LNCaP clone FGC (cell line): ENCODE data around the gene ABHD10.
A peak's percentile ranks its signal among the peaks of the same experiment; 100 is the strongest.
"Not testable (repeated sequence)": the region's sequence is repeated elsewhere in the genome, so short reads cannot be mapped to it uniquely, and the experiment has no call there.

Experiments
- DNase-seq: peaks from one replicate; pipeline ENCODE4 v3.0.0-alpha.2; 2011; ENCODE audit warnings: low read depth
- H3K4me3 ChIP-seq: 2 replicates; pipeline ENCODE4 v1.5.1; 2011; ENCODE audit warnings: mild to moderate bottlenecking, low read depth, low read length, control low read depth
- CTCF ChIP-seq: IDR thresholded peaks from 2 replicates; pipeline ENCODE4 v1.5.1; 2012; ENCODE audit warnings: mild to moderate bottlenecking; ENCODE audit not compliant: control insufficient read depth, insufficient read depth; ENCODE audit errors: extremely low read depth

The ABHD10 gene

DNA sequence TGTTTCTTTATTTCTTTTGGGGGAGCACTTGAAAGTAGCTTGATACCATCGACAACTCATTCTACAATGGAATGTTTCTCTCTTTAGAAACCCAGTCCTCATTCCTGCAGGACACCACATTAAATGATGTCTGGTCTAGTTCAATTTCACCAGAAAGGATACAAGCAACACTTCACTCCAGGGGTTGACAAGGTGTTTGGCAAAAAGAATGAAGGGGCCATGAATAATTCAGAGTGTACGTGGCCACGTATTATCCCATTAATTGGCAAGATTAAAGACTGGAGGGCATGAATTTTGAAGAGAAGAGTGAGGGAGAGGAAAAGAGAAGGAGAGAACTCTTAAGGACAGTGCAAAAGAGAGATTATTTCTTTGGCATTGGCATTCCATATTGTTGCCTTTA lies 56.4 kb downstream of the ABHD10 start:
- no peak for DNase-seq
- TF ChIP-seq CTCF: no peak

DNA sequence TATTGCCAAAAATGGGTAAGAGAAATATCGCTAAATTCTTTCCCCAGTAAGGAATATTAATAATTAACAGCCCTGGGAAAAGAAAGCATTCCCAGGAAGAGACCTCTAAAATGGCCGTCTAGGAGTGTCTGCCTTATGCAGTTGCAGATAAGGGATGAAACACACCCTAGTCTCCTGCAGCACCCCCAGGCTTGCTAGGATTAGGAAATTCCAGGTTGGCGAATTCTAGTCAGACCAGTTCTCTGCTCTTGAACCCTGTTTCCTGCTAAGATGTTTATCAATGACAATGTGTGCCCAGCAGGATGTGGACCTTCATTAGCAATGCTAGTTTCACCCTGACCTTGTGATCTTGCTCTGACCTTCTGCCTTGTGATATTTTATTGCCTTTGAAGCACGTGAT lies 58.4 kb downstream of the ABHD10 start:
- DNase-seq: not testable (repeated sequence)

More for the DNA sequence above, 56.4 kb downstream of the ABHD10 start:
- no peak overlapping the region for H3K4me3 ChIP-seq

GRCh38 chr3:112038863-112039262 lies 60.0 kb downstream of the ABHD10 start:
- DNase-seq: peak; percentile 21
- H3K4me3 ChIP-seq: no peak overlapping the region
- TF ChIP-seq CTCF: no peak

More for the DNA sequence above, 58.4 kb downstream of the ABHD10 start:
- H3K4me3 ChIP-seq: not testable (repeated sequence)

- H3K4me3 ChIP-seq: no peak overlapping the region
- no peak for TF ChIP-seq CTCF
- DNase-seq: no peak
These were observed 62.5 kb downstream of the ABHD10 start for GRCh38 chr3:112041321-112041720.

DNA sequence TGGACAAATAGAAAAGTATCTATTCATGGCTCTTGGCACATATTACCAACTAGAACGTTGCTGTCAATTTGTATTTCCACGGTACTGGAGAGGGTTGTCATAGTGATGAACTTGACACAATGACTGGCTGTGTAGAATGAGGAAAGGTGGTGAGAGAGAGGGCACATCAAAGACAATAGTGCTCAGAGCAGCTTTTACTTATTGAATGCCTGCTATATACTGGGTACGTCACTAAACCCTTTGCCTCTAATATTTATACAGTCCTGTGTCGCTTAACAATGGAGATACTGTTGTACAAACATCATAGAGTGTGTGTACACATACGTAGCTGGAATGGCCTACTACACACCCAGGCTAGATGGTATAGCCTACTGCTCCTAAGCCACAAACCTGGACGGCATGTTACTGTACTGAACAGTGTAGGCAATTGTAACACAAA lies 64.0 kb downstream of the ABHD10 start:
- DNase-seq: no peak
- H3K4me3 ChIP-seq: no peak overlapping the region
- TF ChIP-seq CTCF: no peak
